22Rv1 (cell line): Measurements from ENCODE around the gene FBXO36.
"Not testable (repeated sequence)": the region's sequence is repeated elsewhere in the genome, so short reads cannot be mapped to it uniquely, and the experiment has no call there.

Experiments
- ZFX ChIP-seq: fragments of 450-650 bp; IDR thresholded peaks from 2 replicates; pipeline ENCODE4 v1.6.1; 2017; ENCODE audit warnings: antibody characterized with exemption, borderline replicate concordance
- TF ChIP-seq, protein P1 (sequence below): fragments of 450-650 bp; IDR thresholded peaks from 2 replicates; pipeline ENCODE4 v1.5.1; 2017; ENCODE audit warnings: mild to moderate bottlenecking

DNA sequence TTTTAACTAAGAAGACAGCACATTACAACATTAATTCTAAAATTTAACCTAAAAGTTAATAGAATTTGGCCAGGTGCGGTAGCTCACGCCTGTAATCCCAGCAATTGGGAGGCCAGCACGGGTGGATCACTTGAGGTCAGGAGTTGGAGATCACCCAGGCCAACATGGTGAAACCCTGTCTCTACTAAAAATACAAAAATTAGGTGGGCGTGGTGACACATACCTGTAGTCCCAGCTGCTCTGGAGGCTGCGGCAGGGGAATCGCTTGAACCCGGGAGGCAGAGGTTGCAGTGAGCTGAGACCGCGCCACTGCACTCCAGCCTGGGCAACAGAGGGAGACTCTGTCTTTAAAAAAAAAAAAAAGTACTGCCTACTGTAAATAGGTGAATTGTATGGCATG lies 21.8 kb upstream of the FBXO36 start:
- TF ChIP-seq, protein P1, sequence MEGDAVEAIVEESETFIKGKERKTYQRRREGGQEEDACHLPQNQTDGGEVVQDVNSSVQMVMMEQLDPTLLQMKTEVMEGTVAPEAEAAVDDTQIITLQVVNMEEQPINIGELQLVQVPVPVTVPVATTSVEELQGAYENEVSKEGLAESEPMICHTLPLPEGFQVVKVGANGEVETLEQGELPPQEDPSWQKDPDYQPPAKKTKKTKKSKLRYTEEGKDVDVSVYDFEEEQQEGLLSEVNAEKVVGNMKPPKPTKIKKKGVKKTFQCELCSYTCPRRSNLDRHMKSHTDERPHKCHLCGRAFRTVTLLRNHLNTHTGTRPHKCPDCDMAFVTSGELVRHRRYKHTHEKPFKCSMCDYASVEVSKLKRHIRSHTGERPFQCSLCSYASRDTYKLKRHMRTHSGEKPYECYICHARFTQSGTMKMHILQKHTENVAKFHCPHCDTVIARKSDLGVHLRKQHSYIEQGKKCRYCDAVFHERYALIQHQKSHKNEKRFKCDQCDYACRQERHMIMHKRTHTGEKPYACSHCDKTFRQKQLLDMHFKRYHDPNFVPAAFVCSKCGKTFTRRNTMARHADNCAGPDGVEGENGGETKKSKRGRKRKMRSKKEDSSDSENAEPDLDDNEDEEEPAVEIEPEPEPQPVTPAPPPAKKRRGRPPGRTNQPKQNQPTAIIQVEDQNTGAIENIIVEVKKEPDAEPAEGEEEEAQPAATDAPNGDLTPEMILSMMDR = not testable (repeated sequence)
- TF ChIP-seq ZFX = not testable (repeated sequence)
